Measurements from ENCODE around the gene MCC.
"Not testable (repeated sequence)": the region's sequence is repeated elsewhere in the genome, so short reads cannot be mapped to it uniquely, and the experiment has no call there.

MCC gene

GRCh38 chr5:113082547-113082905 lies 405.7 kb downstream of the MCC start:
- no peak overlapping the region for H3K9ac ChIP-seq (ENCODE audit: low read length)
- H3K27me3 ChIP-seq (ENCODE audit: control insufficient read depth, insufficient read depth, low read length), result no peaks in the 10 kb centered on the region
- no peak overlapping the region for H3K27ac ChIP-seq (ENCODE audit: low read depth, low read length)

GRCh38 chr5:113081881-113082546 lies 406.2 kb downstream of the MCC start:
- Histone ChIP-seq H3K36me3 (ENCODE audit: control insufficient read depth, insufficient read depth, low read length) (peaks cover 27% of the 10 kb centered on the region), H3K27me3 (ENCODE audit: control insufficient read depth, insufficient read depth, low read length) (no peaks in the 10 kb centered on the region), H3K4me1 (ENCODE audit: control insufficient read depth, insufficient read depth, low read length) (peaks cover 7% of the 10 kb centered on the region), H3K9ac (ENCODE audit: low read length) (no peak overlapping the region), H3K4me3 (ENCODE audit: low read depth, low read length) (no peak overlapping the region), H3K9me3 (ENCODE audit: control insufficient read depth, insufficient read depth, low read depth, low read length) (no peaks in the 10 kb centered on the region), H3K27ac (ENCODE audit: low read depth, low read length) (no peak overlapping the region)

More at GRCh38 chr5:113082547-113082905, 405.7 kb downstream of the MCC start:
- Histone ChIP-seq H3K4me3 (ENCODE audit: low read depth, low read length) (no peak overlapping the region), H3K36me3 (ENCODE audit: control insufficient read depth, insufficient read depth, low read length) (peaks cover 27% of the 10 kb centered on the region), H3K9me3 (ENCODE audit: control insufficient read depth, insufficient read depth, low read depth, low read length) (no peaks in the 10 kb centered on the region), H3K4me1 (ENCODE audit: control insufficient read depth, insufficient read depth, low read length) (peaks cover 7% of the 10 kb centered on the region)

- Histone ChIP-seq H3K9me3 (ENCODE audit: control insufficient read depth, insufficient read depth, low read depth, low read length) (no peaks in the 10 kb centered on the region), H3K4me1 (ENCODE audit: control insufficient read depth, insufficient read depth, low read length) (peaks cover 7% of the 10 kb centered on the region), H3K27me3 (ENCODE audit: control insufficient read depth, insufficient read depth, low read length) (no peaks in the 10 kb centered on the region), H3K9ac (ENCODE audit: low read length) (no peak overlapping the region), H3K36me3 (ENCODE audit: control insufficient read depth, insufficient read depth, low read length) (peaks cover 28% of the 10 kb centered on the region), H3K27ac (ENCODE audit: low read depth, low read length) (no peak overlapping the region), H3K4me3 (ENCODE audit: low read depth, low read length) (no peak overlapping the region)
Measured at GRCh38 chr5:113081091-113081839, 407.0 kb downstream of the MCC start.

- not testable (repeated sequence) for H3K36me3 ChIP-seq (ENCODE audit: control insufficient read depth, insufficient read depth, low read length); H3K9me3 ChIP-seq (ENCODE audit: control insufficient read depth, insufficient read depth, low read depth, low read length); H3K27me3 ChIP-seq (ENCODE audit: control insufficient read depth, insufficient read depth, low read length); H3K9ac ChIP-seq (ENCODE audit: low read length); H3K4me3 ChIP-seq (ENCODE audit: low read depth, low read length); H3K27ac ChIP-seq (ENCODE audit: low read depth, low read length)
- H3K4me1 ChIP-seq (ENCODE audit: control insufficient read depth, insufficient read depth, low read length), result peaks cover 19% of the 10 kb centered on the region
Measured at GRCh38 chr5:113076649-113077048, 411.6 kb downstream of the MCC start.

GRCh38 chr5:113075019-113075418 lies 413.2 kb downstream of the MCC start:
- Histone ChIP-seq H3K9me3 (ENCODE audit: control insufficient read depth, insufficient read depth, low read depth, low read length) (0 out of 2 replicates have a peak, but pooled peaks cover 4% of the 10 kb centered on the region), H3K27ac (ENCODE audit: low read depth, low read length) (no peak overlapping the region), H3K4me1 (ENCODE audit: control insufficient read depth, insufficient read depth, low read length) (peaks cover 27% of the 10 kb centered on the region), H3K4me3 (ENCODE audit: low read depth, low read length) (no peak overlapping the region), H3K36me3 (ENCODE audit: control insufficient read depth, insufficient read depth, low read length) (peaks cover 7% of the 10 kb centered on the region; the same call in 1 of the 2 replicates), H3K9ac (ENCODE audit: low read length) (no peak overlapping the region), H3K27me3 (ENCODE audit: control insufficient read depth, insufficient read depth, low read length) (no peaks in the 10 kb centered on the region)

GRCh38 chr5:113073629-113074034 lies 414.6 kb downstream of the MCC start:
- H3K36me3 ChIP-seq (ENCODE audit: control insufficient read depth, insufficient read depth, low read length); H3K9ac ChIP-seq (ENCODE audit: low read length); H3K4me3 ChIP-seq (ENCODE audit: low read depth, low read length); H3K27ac ChIP-seq (ENCODE audit: low read depth, low read length); H3K27me3 ChIP-seq (ENCODE audit: control insufficient read depth, insufficient read depth, low read length); H3K9me3 ChIP-seq (ENCODE audit: control insufficient read depth, insufficient read depth, low read depth, low read length): not testable (repeated sequence)
- peaks cover 37% of the 10 kb centered on the region for H3K4me1 ChIP-seq (ENCODE audit: control insufficient read depth, insufficient read depth, low read length)

- Histone ChIP-seq H3K27me3 (ENCODE audit: control insufficient read depth, insufficient read depth, low read length) (no peaks in the 10 kb centered on the region), H3K36me3 (ENCODE audit: control insufficient read depth, insufficient read depth, low read length) (peaks cover 13% of the 10 kb centered on the region), H3K9ac (ENCODE audit: low read length) (no peak overlapping the region), H3K4me3 (ENCODE audit: low read depth, low read length) (no peak overlapping the region), H3K4me1 (ENCODE audit: control insufficient read depth, insufficient read depth, low read length) (peaks cover 37% of the 10 kb centered on the region), H3K27ac (ENCODE audit: low read depth, low read length) (no peak overlapping the region), H3K9me3 (ENCODE audit: control insufficient read depth, insufficient read depth, low read depth, low read length) (0 out of 2 replicates have a peak, but pooled peaks cover 4% of the 10 kb centered on the region)
Measured at GRCh38 chr5:113071401-113071800, 416.9 kb downstream of the MCC start.

- H3K9ac ChIP-seq (ENCODE audit: low read length), result no peak overlapping the region
- H3K27me3 ChIP-seq (ENCODE audit: control insufficient read depth, insufficient read depth, low read length), result no peaks in the 10 kb centered on the region
- H3K4me3 ChIP-seq (ENCODE audit: low read depth, low read length), result no peak overlapping the region
- 0 out of 2 replicates have a peak, but pooled peaks cover 3% of the 10 kb centered on the region for H3K9me3 ChIP-seq (ENCODE audit: control insufficient read depth, insufficient read depth, low read depth, low read length)
- H3K36me3 ChIP-seq (ENCODE audit: control insufficient read depth, insufficient read depth, low read length), result peaks cover 9% of the 10 kb centered on the region
- peaks cover 37% of the 10 kb centered on the region for H3K4me1 ChIP-seq (ENCODE audit: control insufficient read depth, insufficient read depth, low read length)
- 0 out of 2 replicates have a peak overlapping the region, but pooled peaks have one; percentile 79 for H3K27ac ChIP-seq (ENCODE audit: low read depth, low read length)
Measured at GRCh38 chr5:113070901-113071300, 417.4 kb downstream of the MCC start.

GRCh38 chr5:113068559-113068958 lies 419.7 kb downstream of the MCC start:
- H3K27ac ChIP-seq (ENCODE audit: low read depth, low read length), result no peak overlapping the region
- H3K4me1 ChIP-seq (ENCODE audit: control insufficient read depth, insufficient read depth, low read length), result peaks cover 32% of the 10 kb centered on the region
- H3K9me3 ChIP-seq (ENCODE audit: control insufficient read depth, insufficient read depth, low read depth, low read length), result no peaks in the 10 kb centered on the region
- H3K9ac ChIP-seq (ENCODE audit: low read length), result no peak overlapping the region
- H3K36me3 ChIP-seq (ENCODE audit: control insufficient read depth, insufficient read depth, low read length), result peaks cover 21% of the 10 kb centered on the region
- H3K4me3 ChIP-seq (ENCODE audit: low read depth, low read length), result no peak overlapping the region
- no peaks in the 10 kb centered on the region for H3K27me3 ChIP-seq (ENCODE audit: control insufficient read depth, insufficient read depth, low read length)

- Histone ChIP-seq H3K36me3 (ENCODE audit: control insufficient read depth, insufficient read depth, low read length) (peaks cover 28% of the 10 kb centered on the region), H3K4me1 (ENCODE audit: control insufficient read depth, insufficient read depth, low read length) (peaks cover 26% of the 10 kb centered on the region), H3K27ac (ENCODE audit: low read depth, low read length) (no peak overlapping the region), H3K9me3 (ENCODE audit: control insufficient read depth, insufficient read depth, low read depth, low read length) (no peaks in the 10 kb centered on the region), H3K9ac (ENCODE audit: low read length) (no peak overlapping the region), H3K4me3 (ENCODE audit: low read depth, low read length) (no peak overlapping the region), H3K27me3 (ENCODE audit: control insufficient read depth, insufficient read depth, low read length) (no peaks in the 10 kb centered on the region)
Measured at GRCh38 chr5:113067635-113068344, 420.5 kb downstream of the MCC start.

- H3K27ac ChIP-seq (ENCODE audit: low read depth, low read length), result no peak overlapping the region
Measured at GRCh38 chr5:113065626-113066025, 422.6 kb downstream of the MCC start.

More at GRCh38 chr5:113065626-113066025, 422.6 kb downstream of the MCC start:
- H3K36me3 ChIP-seq (ENCODE audit: control insufficient read depth, insufficient read depth, low read length), result peaks cover 37% of the 10 kb centered on the region
- no peak overlapping the region for H3K4me3 ChIP-seq (ENCODE audit: low read depth, low read length)
- no peaks in the 10 kb centered on the region for H3K9me3 ChIP-seq (ENCODE audit: control insufficient read depth, insufficient read depth, low read depth, low read length)
- H3K4me1 ChIP-seq (ENCODE audit: control insufficient read depth, insufficient read depth, low read length), result peaks cover 15% of the 10 kb centered on the region
- H3K27me3 ChIP-seq (ENCODE audit: control insufficient read depth, insufficient read depth, low read length), result no peaks in the 10 kb centered on the region
- H3K9ac ChIP-seq (ENCODE audit: low read length), result no peak overlapping the region

Measured in HUES6 (cell line).